Lung (tissue), 16 donors: ENCODE measurements around the gene SNRPD3. TPM values are rescaled to one million over a fixed set of nuclear protein-coding genes. Genes with fewer than 3 reads are reported as not detected.

Experiments used
- ATAC-seq: fragments of 200-7000 bp; cut with Tn5 transposase; one replicate; pipeline ENCODE4 v1.9.1; 2020; ENCODE audit warnings: moderate number of reproducible peaks; ENCODE audit not compliant: insufficient read depth, low FRiP score
- DNase-seq, 3 donors: peaks; one replicate each; pipeline ENCODE4 v3.0.0-alpha.2; 2013 to 2017
- H3K27ac ChIP-seq, 2 donors: one replicate each; pipeline ENCODE4 v1.5.1; 2013; ENCODE audit warnings: mild to moderate bottlenecking in 2 of 2, moderate library complexity in 2 of 2, control low read depth in 1 of 2, inconsistent platforms in 1 of 2, low read depth in 1 of 2, low read length in 1 of 2
- H3K27me3 ChIP-seq, 3 donors: one replicate each; pipeline ENCODE4 v1.5.1; 2013; ENCODE audit warnings: low read length in 2 of 3; ENCODE audit not compliant: control insufficient read depth in 3 of 3, insufficient read depth in 3 of 3
- H3K36me3 ChIP-seq, 4 donors: one replicate each; pipeline ENCODE4 v1.5.1; 2013; ENCODE audit warnings: low read length in 4 of 4, mild to moderate bottlenecking in 1 of 4, moderate library complexity in 1 of 4; ENCODE audit not compliant: control insufficient read depth in 4 of 4, insufficient read depth in 4 of 4
- H3K4me1 ChIP-seq, 5 donors: one replicate each; pipeline ENCODE4 v1.5.1; 2013; ENCODE audit warnings: low read length in 5 of 5, mild to moderate bottlenecking in 2 of 5, moderate library complexity in 1 of 5; ENCODE audit not compliant: control insufficient read depth in 5 of 5, insufficient read depth in 5 of 5
- H3K4me3 ChIP-seq: one replicate; pipeline ENCODE4 v1.5.1; 2013; ENCODE audit warnings: mild to moderate bottlenecking, control low read depth, moderate library complexity
- H3K9ac ChIP-seq, 2 donors: one replicate each; pipeline ENCODE4 v1.5.1; 2013; ENCODE audit warnings: low read length in 2 of 2, control low read depth in 1 of 2; ENCODE audit not compliant: insufficient read depth in 1 of 2
- H3K9me3 ChIP-seq, 4 donors: one replicate each; pipeline ENCODE4 v1.5.1; 2013; ENCODE audit warnings: low read length in 3 of 4, mild to moderate bottlenecking in 1 of 4, moderate library complexity in 1 of 4; ENCODE audit not compliant: control insufficient read depth in 4 of 4, insufficient read depth in 3 of 4
- CTCF ChIP-seq: IDR thresholded peaks from 2 replicates; pipeline ENCODE4 v1.5.1; 2012; ENCODE audit warnings: mild to moderate bottlenecking; ENCODE audit errors: control extremely low read depth, extremely low read depth
- WGBS, 2 donors: extraction: QIAGEN DNeasy Blood & Tissue Kit; methylation state at CpG; one replicate each; pipeline ENCODE4 v1.1.7; 2013; 5-methylcytosine and 5-hydroxymethylcytosine counted together
- long read RNA-seq, 5 donors: transcript quantifications; one replicate each; lab custom pipeline, GENCODE V29; 2026
- polyA plus RNA-seq, 2 donors: library from polyadenylated mRNA; stranded (reverse); fragments of 200-250 nt; gene quantifications; one replicate each; pipeline ENCODE4 v1.2.1, GENCODE V29; 2013
- total RNA-seq, 2 donors: library from RNA; depleted of rRNA in 1 of 2; stranded (reverse); fragments of >200 nt in 1 of 2; gene quantifications; one replicate each; pipeline ENCODE4 v1.2.1, GENCODE V29; 2014 to 2021
- donor health status: control.
- donor health status: control.
- donor health status: Bipolar disorder and iron deficiency.
- donor health status: healthy.
- donor health status: DM: yes; HTN: yes; CAD: no.

SNRPD3 gene
- total RNA-seq (100 to 1,000 TPM in 1 of 2 donors, 10 to 100 TPM in 1; 76.3 to 193 TPM), polyA plus RNA-seq (100 to 1,000 TPM; 109 to 113 TPM)
- long read RNA-seq, donor 1, transcript SNRPD3-201 (4 exons, 1,763 nt): major isoform, 79 of 148 reads
- long read RNA-seq, donor 1, partial matches to known transcripts: 68 of 148 reads
- long read RNA-seq, donor 1, other reads (novel, unspliced or antisense): 0 of 148 reads
- long read RNA-seq, donor 2, transcript SNRPD3-201 (4 exons, 1,763 nt): major isoform, 36 of 42 reads
- long read RNA-seq, donor 2, partial matches to known transcripts: 6 of 42 reads
- long read RNA-seq, donor 2, other reads (novel, unspliced or antisense): 0 of 42 reads
- long read RNA-seq, donor 3, transcript SNRPD3-201 (4 exons, 1,763 nt): major isoform, 62 of 99 reads
- long read RNA-seq, donor 3, partial matches to known transcripts: 37 of 99 reads
- long read RNA-seq, donor 3, other reads (novel, unspliced or antisense): 0 of 99 reads
- long read RNA-seq, donor 4, transcript SNRPD3-201 (4 exons, 1,763 nt): major isoform, 59 of 125 reads
- long read RNA-seq, donor 4, partial matches to known transcripts: 59 of 125 reads
- long read RNA-seq, donor 4, other reads (novel, unspliced or antisense): 6 of 125 reads
- long read RNA-seq, donor 5, transcript SNRPD3-201 (4 exons, 1,763 nt): major isoform, 109 of 184 reads
- long read RNA-seq, donor 5, partial matches to known transcripts: 66 of 184 reads
- long read RNA-seq, donor 5, other reads (novel, unspliced or antisense): 6 of 184 reads

DNA sequence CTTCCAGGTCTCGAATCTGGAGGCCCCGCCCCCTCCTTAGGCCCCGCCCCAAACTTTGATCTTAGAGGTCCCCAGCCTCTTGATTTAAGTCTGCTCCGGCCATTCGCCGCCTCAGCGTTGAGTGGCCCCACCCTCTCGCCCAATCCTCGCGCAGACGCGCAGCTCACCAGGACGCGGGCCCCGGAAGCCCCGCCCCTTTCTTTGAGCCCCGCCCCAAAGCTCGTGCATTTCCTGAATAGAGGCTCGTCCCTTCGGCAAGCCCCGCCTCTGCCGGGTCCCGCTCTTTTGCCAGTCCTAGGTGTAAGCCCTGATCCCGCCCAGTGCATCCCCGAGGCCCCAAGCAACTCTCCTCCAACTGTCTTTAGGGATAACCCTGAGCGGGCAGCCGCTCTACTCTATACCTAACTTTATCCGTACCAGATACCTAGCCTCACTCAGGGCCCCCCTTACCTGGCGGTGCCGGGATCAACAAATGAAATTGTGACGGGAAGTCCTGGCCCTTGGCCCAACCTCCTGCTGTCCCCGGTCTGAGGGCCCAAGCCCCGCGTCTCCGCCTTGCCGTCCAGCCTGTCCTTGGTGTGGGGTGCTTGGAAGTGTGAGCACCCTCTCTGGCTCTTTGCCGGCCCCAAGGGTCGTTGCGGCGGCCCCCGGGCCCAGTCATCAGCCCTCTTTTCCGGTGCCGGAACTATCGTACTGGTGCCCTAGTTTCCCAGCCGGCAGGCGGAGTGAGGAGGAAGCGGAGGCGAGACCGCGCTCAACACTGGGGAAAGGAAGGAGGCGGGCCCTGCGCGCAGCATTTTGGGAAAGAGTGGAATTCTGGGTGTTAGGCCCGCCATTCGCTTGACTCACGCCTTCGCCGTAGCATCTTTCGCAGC, at the start of gene SNRPD3:
Gene SNRPD3 (plus strand): TSS at position 835 of the 875 bp plus-strand sequence. CDS start 1,676 bp downstream, outside the sequence.
- H3K36me3 ChIP-seq: peaks cover 0 to 27% (median 26%) of the 10 kb centered on the region in 4 donors
- H3K9ac ChIP-seq: peak within 1 kb of the TSS; percentile 76 to 84
- H3K4me3 ChIP-seq: peak within 1 kb of the TSS; percentile 97
- 0 to 1% methylated on average over 59 of the region's 59 CpGs for WGBS, 2 donors
- ATAC-seq (peak; percentile 94), DNase-seq (peak; percentile 100)
- H3K9me3 ChIP-seq: no peaks in the 10 kb centered on the region
- peaks cover 11 to 24% (median 19%) of the 10 kb centered on the region in 5 donors for H3K4me1 ChIP-seq
- H3K27ac ChIP-seq: peak within 1 kb of the TSS; percentile 97 to 99
- H3K27me3 ChIP-seq: no peaks in the 10 kb centered on the region
- no peak for TF ChIP-seq CTCF

DNA sequence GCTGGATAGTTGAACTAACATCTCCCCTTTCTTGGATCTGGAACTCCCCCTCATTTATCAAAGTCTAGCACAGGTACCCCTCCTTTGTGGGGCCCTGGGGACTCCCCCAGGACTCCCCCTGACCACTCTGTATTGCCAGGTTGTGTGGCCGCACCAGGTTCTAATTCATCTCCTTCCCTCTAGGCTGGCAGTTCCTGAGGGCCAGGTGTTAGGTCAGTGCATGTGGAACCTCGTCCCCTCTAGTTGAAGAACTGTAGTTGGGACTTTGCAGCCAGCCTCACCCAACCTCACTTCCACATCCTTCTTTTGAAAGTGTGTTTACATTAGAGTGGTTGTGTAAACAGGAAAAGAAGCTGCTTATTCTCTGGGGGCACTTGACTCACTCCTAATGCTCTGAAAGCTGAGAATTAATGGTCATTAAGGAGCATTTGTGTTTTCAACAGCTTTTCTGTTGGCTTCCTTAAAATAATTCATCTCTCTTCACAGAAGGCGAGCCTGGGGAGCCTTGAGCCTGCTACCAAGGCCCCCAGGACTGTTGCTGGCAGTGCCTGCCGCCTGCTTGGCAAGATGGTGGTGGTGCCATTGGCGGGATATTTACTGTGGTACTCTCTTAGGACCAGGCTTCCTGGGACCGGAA, 48.9 kb upstream of the SNRPD3 start:
- Histone ChIP-seq H3K4me1 (peaks cover 7 to 32% (median 16%) of the 10 kb centered on the region in 5 donors), H3K36me3 (no peaks in the 10 kb centered on the region), H3K9me3 (no peaks in the 10 kb centered on the region), H3K27ac (peak overlapping the region in 1 of 2 donors; percentile 82), H3K9ac (no peak overlapping the region), H3K27me3 (no peaks in the 10 kb centered on the region), H3K4me3 (no peak overlapping the region)
- no peak for TF ChIP-seq CTCF
- ATAC-seq: peak; percentile 59
- DNase-seq: peak in 2 of 3 donors; percentile 57 to 68
- WGBS, 2 donors: 15 to 29% methylated on average over 6 of the region's 6 CpGs

GRCh38 chr22:24507716-24508115, 48.1 kb upstream of the SNRPD3 start:
- DNase-seq: no peak
- no peak for TF ChIP-seq CTCF
- 85 to 88% methylated on average over 7 of the region's 7 CpGs for WGBS, 2 donors

More at GRCh38 chr22:24507716-24508115, 48.1 kb upstream of the SNRPD3 start:
- Histone ChIP-seq H3K9ac (no peak overlapping the region), H3K4me1 (peaks cover 7 to 32% (median 18%) of the 10 kb centered on the region in 5 donors), H3K27me3 (no peaks in the 10 kb centered on the region), H3K27ac (peak overlapping the region in 1 of 2 donors; percentile 50), H3K4me3 (no peak overlapping the region), H3K36me3 (no peaks in the 10 kb centered on the region), H3K9me3 (no peaks in the 10 kb centered on the region)
- no peak for ATAC-seq
